ENCODE measurements around the gene GABRA5. TPM values are rescaled to one million over a fixed set of nuclear protein-coding genes. Genes with fewer than 3 reads are reported as not detected.
A peak's percentile ranks its signal among the peaks of the same experiment; 100 is the strongest.
"Not testable (repeated sequence)": the region's sequence is repeated elsewhere in the genome, so short reads cannot be mapped to it uniquely, and the experiment has no call there.

The GABRA5 gene
- total RNA-seq, 1 donor from 2014 or later, result not detected

DNA sequence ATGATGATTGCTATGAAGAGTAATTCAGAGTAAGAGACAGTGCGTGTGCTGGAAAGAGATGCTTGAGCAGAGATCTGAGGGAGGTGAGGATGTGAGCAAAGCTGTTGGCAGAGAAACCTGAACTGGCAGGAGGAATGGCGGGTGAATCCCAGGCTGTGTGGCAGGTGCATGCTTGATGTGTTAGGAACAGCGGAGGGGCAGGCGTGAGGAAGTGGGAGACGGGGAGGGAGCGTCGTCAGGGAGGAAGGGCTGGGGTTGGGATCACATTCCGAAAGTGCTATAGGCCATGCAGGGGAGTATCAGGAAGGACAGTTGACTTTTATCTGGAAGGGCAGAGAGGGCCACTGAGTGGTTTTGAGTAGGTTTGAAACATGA lies 8.6 kb downstream of the GABRA5 start:
- no peak for DNase-seq (ENCODE audit: low read depth in 2 of 2)

GRCh38 chr15:26877831-26878230 lies 11.0 kb downstream of the GABRA5 start:
- DNase-seq (ENCODE audit: low read depth in 2 of 2), result no peak

DNA sequence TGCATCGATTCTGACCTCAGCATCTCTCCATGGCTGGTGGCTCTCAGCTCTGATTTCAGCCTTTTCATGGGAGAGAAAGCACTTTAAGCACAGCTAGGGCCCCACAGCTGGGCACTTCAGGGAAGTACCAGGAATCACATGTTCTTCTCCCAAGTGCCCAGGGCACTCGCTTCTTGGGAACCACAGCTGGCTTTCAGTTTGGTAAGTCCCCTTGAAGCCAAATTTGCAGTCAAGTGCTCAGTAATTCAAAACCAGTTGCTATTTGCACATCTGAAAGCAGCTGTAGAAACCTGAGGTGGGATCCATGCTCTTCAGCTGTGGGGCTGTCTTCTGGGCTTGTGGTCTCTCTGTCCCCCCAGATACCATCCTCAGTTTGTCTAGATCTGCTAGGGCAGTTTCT lies 12.8 kb downstream of the GABRA5 start:
- no peak for DNase-seq (ENCODE audit: low read depth in 2 of 2)

DNA sequence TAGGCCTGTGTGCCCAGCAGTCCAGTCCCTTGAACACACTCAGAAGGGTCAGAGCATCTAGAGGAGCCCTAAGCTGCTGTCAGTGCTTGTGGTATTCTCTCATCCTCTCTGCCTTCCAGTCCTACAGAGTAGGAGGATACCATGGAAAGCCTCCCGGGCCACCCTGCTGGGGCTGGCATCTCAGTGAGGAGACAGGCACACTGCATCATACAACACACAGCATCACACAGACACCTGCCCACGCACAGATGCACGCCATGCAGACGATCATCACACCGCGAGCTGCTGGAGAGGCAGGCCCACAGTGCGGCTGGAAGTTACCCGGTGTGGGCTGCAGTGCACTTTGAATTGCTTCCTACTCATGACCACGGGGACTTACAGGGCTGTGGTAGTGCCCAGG lies 15.2 kb downstream of the GABRA5 start:
- no peak for DNase-seq (ENCODE audit: low read depth in 2 of 2)

GRCh38 chr15:26882616-26883365 lies 15.9 kb downstream of the GABRA5 start:
- no peak for DNase-seq (ENCODE audit: low read depth in 2 of 2)

GRCh38 chr15:26883466-26883865 lies 16.6 kb downstream of the GABRA5 start:
- no peak for DNase-seq (ENCODE audit: low read depth in 2 of 2)

DNA sequence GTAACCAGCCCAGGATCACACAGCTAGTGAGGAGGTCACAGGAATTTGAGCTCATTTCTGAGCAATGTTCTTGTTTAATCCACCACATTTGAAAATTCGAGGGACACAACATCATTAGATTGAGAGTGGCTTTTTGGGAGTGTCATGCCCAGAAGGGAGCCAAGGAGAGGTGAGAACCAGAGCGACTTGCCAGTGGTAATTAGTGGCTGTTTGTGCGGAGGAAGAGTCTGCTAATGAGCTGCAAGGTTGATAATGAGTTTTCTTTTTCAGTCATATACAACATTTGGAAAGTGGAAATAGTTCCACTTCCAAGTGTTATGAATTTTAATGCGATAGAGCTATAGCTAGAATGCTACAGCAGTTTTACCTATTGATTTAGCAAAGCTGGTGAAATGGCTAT lies 19.7 kb downstream of the GABRA5 start:
- DNase-seq (ENCODE audit: low read depth in 2 of 2), result no peak

- DNase-seq (ENCODE audit: low read depth in 2 of 2), result no peak
Measured at GRCh38 chr15:26887926-26888666, 21.2 kb downstream of the GABRA5 start.

DNA sequence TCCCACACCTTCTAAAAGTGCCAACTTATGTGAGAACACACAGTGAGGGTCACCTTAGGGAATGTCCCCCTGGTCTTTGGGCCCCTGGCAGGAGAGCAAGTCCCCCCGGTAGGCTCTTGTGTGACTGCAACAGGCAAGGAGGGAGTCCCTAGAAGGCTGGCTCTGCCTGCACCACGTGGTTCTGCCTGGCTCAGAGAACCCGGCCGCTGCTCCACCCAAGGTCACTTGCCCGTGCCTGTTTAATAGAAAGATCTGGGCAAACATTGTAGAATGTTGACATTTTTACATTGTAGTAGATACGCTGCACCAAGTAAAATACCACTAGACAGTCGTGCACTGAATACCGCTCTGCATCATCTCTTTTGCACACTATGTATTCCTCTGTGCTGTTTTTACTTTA lies 21.9 kb downstream of the GABRA5 start:
- DNase-seq (ENCODE audit: low read depth in 2 of 2), result no peak

DNA sequence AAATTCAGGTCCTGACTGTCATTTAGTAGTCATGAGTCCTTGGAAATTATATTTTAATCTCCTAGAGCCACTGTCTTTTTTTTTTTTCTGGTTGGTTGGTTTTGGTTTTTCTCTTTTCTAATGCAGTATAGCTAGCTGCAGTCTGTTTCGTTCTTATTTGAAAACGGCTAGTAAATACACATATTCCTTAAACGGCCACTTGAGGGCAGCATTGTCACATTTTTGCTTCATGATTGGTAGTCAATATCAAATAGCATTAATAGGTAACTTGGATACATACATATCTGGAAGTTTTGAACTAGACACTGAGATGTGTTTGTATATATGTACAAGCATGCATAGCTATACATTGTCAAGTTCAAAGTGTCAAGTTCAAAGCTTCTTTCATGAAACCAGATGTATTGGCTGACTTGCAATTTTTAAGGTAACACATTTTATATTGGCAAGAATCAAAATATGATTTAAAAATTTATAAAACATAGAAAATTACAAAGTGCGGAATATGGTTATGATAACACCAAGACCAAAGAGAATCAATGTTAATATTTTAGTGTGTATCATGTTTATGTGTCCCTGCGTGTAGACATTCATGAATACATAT lies 22.5 kb downstream of the GABRA5 start:
- peak; percentile 73 to 83 for DNase-seq (ENCODE audit: low read depth in 2 of 2)

- no peak for DNase-seq (ENCODE audit: low read depth in 2 of 2)
Measured at GRCh38 chr15:26890451-26890850, 23.6 kb downstream of the GABRA5 start.

- DNase-seq (ENCODE audit: low read depth in 2 of 2), result no peak
Measured at GRCh38 chr15:26890988-26891387, 24.1 kb downstream of the GABRA5 start.

DNA sequence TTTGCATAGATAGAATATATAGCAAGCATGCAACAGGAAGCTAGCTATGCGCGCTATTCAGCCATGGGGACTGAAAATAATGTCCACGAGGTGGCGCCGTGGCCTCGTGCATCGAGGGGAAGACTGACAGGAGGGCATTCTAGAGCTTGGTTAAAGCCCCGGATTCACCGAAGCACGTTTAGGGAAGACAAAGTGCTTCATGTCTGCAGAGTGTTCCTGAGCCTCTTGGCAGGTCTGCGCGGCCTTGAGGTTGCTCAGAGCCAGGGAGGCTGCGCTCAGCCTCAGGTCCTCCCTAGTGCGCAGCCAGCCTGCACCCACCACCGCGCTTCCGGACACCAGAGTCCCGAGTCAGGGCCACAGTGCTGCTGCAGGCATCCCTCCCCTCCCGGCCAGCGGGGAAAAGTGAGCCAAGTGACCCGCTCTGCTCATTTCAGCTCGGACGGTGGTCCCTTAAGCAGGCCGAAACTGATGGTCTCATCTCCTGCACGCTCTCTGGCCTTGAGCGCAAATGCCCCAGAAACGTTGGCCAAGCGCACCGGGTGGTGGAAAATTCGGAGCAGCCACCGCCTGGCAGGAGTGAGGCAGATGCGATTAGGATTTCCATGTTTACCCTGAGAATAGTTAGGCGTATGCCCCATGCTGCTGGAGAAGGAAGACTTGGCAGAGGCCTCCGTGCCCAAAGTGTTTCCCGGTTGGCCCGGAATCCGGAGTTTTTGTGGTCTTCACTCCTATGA lies 24.8 kb downstream of the GABRA5 start:
- DNase-seq (ENCODE audit: low read depth in 2 of 2), result peak; percentile 75 to 77

GRCh38 chr15:26892182-26892518 lies 25.3 kb downstream of the GABRA5 start:
- no peak for DNase-seq (ENCODE audit: low read depth in 2 of 2)

GRCh38 chr15:26892678-26893077 lies 25.8 kb downstream of the GABRA5 start:
- DNase-seq (ENCODE audit: low read depth in 2 of 2), result no peak

- DNase-seq (ENCODE audit: low read depth in 2 of 2), result no peak
Measured at GRCh38 chr15:26893351-26894065, 26.6 kb downstream of the GABRA5 start.

- no peak for DNase-seq (ENCODE audit: low read depth in 2 of 2)
Measured at GRCh38 chr15:26894181-26894580, 27.3 kb downstream of the GABRA5 start.

- DNase-seq (ENCODE audit: low read depth in 2 of 2), result not testable (repeated sequence)
Measured at GRCh38 chr15:26895346-26895745, 28.5 kb downstream of the GABRA5 start.

- no peak for DNase-seq (ENCODE audit: low read depth in 2 of 2)
Measured at GRCh38 chr15:26899658-26900057, 32.8 kb downstream of the GABRA5 start.

DNA sequence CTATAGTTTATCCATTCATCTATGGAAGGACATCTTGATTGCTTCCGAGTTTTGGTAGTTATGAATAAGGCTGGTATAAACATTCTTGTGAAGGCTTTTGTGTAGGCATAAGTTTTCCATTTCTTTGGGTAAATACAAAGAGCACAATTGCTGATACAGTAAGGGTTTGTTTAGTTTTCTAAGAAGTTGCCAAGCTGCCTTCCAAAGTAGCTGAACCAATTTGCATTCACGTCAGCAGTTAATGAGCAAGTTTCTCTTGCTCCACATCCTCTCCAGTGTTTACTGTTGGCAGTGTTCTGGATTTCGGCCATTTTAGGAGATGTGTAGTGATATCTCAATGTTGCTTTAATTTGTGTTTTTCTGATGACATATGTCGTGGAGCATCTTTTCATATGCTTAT lies 34.2 kb downstream of the GABRA5 start:
- DNase-seq (ENCODE audit: low read depth in 2 of 2), result no peak

DNA sequence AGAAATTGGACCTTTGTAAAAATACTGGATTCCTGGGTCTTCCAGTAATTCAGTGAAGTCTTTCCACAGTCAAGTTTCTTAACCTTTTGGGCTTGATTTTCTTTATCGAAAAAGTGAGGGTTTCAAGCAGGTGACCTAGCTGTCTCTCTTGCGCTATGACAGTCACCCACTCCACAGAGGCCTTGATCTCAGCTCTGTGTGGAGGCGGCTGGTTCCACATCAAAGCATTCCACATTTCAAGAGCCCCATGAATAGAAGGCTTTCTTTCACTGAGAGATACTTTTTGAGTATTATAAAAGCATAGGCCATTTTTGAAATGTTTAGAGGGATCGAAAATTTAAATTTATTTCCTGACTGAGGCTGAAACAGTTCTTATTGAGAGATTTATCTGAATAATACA lies 43.9 kb downstream of the GABRA5 start:
- DNase-seq (ENCODE audit: low read depth in 2 of 2), result no peak

- DNase-seq (ENCODE audit: low read depth in 2 of 2), result no peak
Measured at GRCh38 chr15:26921433-26921832, 54.6 kb downstream of the GABRA5 start.

Measured in lung microvascular endothelial cell (primary cell).